ENCODE data around the gene CEP164.

DNA sequence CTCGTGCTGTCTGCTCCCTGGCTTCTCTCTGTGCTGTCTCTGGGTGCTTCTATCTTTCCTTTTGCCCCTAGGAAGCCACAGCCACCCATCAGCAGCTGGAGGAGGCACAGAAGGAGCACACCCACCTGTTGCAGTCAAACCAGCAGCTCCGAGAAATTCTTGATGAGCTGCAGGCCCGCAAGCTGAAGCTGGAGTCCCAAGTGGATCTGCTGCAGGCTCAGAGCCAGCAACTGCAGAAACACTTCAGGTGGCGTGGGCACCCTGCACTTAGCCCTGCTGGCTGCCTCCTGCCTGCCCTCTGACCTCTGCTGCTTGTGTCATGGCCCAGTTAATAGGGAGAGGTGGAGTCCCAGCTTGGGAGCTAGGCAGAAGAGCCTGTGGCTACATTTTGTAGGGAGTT is 67.8 kb downstream of the CEP164 start:
- TF ChIP-seq, protein P1, sequence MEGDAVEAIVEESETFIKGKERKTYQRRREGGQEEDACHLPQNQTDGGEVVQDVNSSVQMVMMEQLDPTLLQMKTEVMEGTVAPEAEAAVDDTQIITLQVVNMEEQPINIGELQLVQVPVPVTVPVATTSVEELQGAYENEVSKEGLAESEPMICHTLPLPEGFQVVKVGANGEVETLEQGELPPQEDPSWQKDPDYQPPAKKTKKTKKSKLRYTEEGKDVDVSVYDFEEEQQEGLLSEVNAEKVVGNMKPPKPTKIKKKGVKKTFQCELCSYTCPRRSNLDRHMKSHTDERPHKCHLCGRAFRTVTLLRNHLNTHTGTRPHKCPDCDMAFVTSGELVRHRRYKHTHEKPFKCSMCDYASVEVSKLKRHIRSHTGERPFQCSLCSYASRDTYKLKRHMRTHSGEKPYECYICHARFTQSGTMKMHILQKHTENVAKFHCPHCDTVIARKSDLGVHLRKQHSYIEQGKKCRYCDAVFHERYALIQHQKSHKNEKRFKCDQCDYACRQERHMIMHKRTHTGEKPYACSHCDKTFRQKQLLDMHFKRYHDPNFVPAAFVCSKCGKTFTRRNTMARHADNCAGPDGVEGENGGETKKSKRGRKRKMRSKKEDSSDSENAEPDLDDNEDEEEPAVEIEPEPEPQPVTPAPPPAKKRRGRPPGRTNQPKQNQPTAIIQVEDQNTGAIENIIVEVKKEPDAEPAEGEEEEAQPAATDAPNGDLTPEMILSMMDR (conservative IDR thresholded peaks at IDR 0.05; ENCODE audit: low read depth, low read length) = no peak
- no peak for TF ChIP-seq POLR2A (IDR thresholded peaks at IDR 0.05; ENCODE audit: low read depth, low read length)
- no peak for TF ChIP-seq MXI1 (IDR thresholded peaks at IDR 0.05; ENCODE audit: borderline replicate concordance, low read depth, low read length)
- TF ChIP-seq SMC3 (IDR thresholded peaks at IDR 0.05; ENCODE audit: low read depth, low read length) = no peak
- no peak for TF ChIP-seq RFX5 (IDR thresholded peaks at IDR 0.05; ENCODE audit: low read depth, low read length)
- no peak for TF ChIP-seq RAD21 (IDR thresholded peaks at IDR 0.05; ENCODE audit: low read length)
- no peak for TF ChIP-seq MAFK (IDR thresholded peaks at IDR 0.05; ENCODE audit: low read depth, low read length)
- TF ChIP-seq RCOR1 (IDR thresholded peaks at IDR 0.05; ENCODE audit: insufficient replicate concordance, low read length) = no peak

All from IMR-90 (cell line).